HG03095 (cell line): Measurements from ENCODE around the gene ADD1.
"Not testable (repeated sequence)": the region's sequence is repeated elsewhere in the genome, so short reads cannot be mapped to it uniquely, and the experiment has no call there.

Source experiments
- ATAC-seq: cut with Tn5 transposase; IDR thresholded peaks from one replicate; pipeline ENCODE4 v1.9.1; 2021; ENCODE audit warnings: moderate library complexity; ENCODE audit not compliant: unreplicated experiment

ADD1 gene

GRCh38 chr4:2915789-2916188 lies 72.1 kb downstream of the ADD1 start:
- no peak for ATAC-seq

GRCh38 chr4:2916696-2917095 lies 73.1 kb downstream of the ADD1 start:
- ATAC-seq: not testable (repeated sequence)

GRCh38 chr4:2918300-2918699 lies 74.7 kb downstream of the ADD1 start:
- not testable (repeated sequence) for ATAC-seq

- ATAC-seq: not testable (repeated sequence)
These were observed 75.1 kb downstream of the ADD1 start for GRCh38 chr4:2918714-2919113.

- ATAC-seq: not testable (repeated sequence)
These were observed 78.9 kb downstream of the ADD1 start for GRCh38 chr4:2922453-2923101.

GRCh38 chr4:2923141-2923551 lies 79.5 kb downstream of the ADD1 start:
- ATAC-seq: no peak

GRCh38 chr4:2923668-2924173 lies 80.1 kb downstream of the ADD1 start:
- ATAC-seq: no peak

GRCh38 chr4:2924286-2924685 lies 80.6 kb downstream of the ADD1 start:
- no peak for ATAC-seq

GRCh38 chr4:2924765-2925301 lies 81.2 kb downstream of the ADD1 start:
- ATAC-seq: no peak

GRCh38 chr4:2925496-2925895 lies 81.9 kb downstream of the ADD1 start:
- no peak for ATAC-seq

GRCh38 chr4:2925931-2926860 lies 82.6 kb downstream of the ADD1 start:
- no peak for ATAC-seq

- ATAC-seq: no peak
These were observed 83.5 kb downstream of the ADD1 start for GRCh38 chr4:2927016-2927695.

- no peak for ATAC-seq
These were observed 84.0 kb downstream of the ADD1 start for GRCh38 chr4:2927696-2928075.

GRCh38 chr4:2928242-2929176 lies 84.9 kb downstream of the ADD1 start:
- no peak for ATAC-seq

GRCh38 chr4:2929469-2929868 lies 85.8 kb downstream of the ADD1 start:
- ATAC-seq: no peak

GRCh38 chr4:2930135-2930757 lies 86.6 kb downstream of the ADD1 start:
- no peak for ATAC-seq

- no peak for ATAC-seq
These were observed 87.3 kb downstream of the ADD1 start for GRCh38 chr4:2930758-2931511.

- peak; percentile 35 for ATAC-seq
These were observed 88.1 kb downstream of the ADD1 start for GRCh38 chr4:2931512-2932301.
